ENCODE results near the gene TMEM37.

The TMEM37 gene

GRCh38 chr2:119436993-119437772, 5.5 kb downstream of the TMEM37 start:
- no peak for TF ChIP-seq CTCF (conservative IDR thresholded peaks at IDR 0.05; ENCODE audit: control insufficient read depth, insufficient read depth, low read depth, low read length)
- DNase-seq (ENCODE audit: low read depth), result no peak
- H3K4me3 ChIP-seq (ENCODE audit: control insufficient read depth, low read depth, low read length), result no peak overlapping the region

- no peak overlapping the region for H3K4me3 ChIP-seq (ENCODE audit: control insufficient read depth, low read depth, low read length)
- no peak for TF ChIP-seq CTCF (conservative IDR thresholded peaks at IDR 0.05; ENCODE audit: control insufficient read depth, insufficient read depth, low read depth, low read length)
Measured at GRCh38 chr2:119438128-119438656, 6.5 kb downstream of the TMEM37 start.

GRCh38 chr2:119438726-119439284, 7.2 kb downstream of the TMEM37 start:
- no peak overlapping the region for H3K4me3 ChIP-seq (ENCODE audit: control insufficient read depth, low read depth, low read length)
- no peak for DNase-seq (ENCODE audit: low read depth)
- no peak for TF ChIP-seq CTCF (conservative IDR thresholded peaks at IDR 0.05; ENCODE audit: control insufficient read depth, insufficient read depth, low read depth, low read length)

More at GRCh38 chr2:119438128-119438656, 6.5 kb downstream of the TMEM37 start:
- DNase-seq (ENCODE audit: low read depth), result no peak

GRCh38 chr2:119439574-119440500, 8.2 kb downstream of the TMEM37 start:
- H3K4me3 ChIP-seq (ENCODE audit: control insufficient read depth, low read depth, low read length), result no peak overlapping the region
- DNase-seq (ENCODE audit: low read depth), result no peak
- TF ChIP-seq CTCF (conservative IDR thresholded peaks at IDR 0.05; ENCODE audit: control insufficient read depth, insufficient read depth, low read depth, low read length), result no peak

- no peak overlapping the region for H3K4me3 ChIP-seq (ENCODE audit: control insufficient read depth, low read depth, low read length)
- TF ChIP-seq CTCF (conservative IDR thresholded peaks at IDR 0.05; ENCODE audit: control insufficient read depth, insufficient read depth, low read depth, low read length), result no peak
- no peak for DNase-seq (ENCODE audit: low read depth)
Measured at GRCh38 chr2:119440501-119440870, 8.8 kb downstream of the TMEM37 start.

GRCh38 chr2:119440873-119441272, 9.2 kb downstream of the TMEM37 start:
- no peak overlapping the region for H3K4me3 ChIP-seq (ENCODE audit: control insufficient read depth, low read depth, low read length)
- DNase-seq (ENCODE audit: low read depth), result no peak
- TF ChIP-seq CTCF (conservative IDR thresholded peaks at IDR 0.05; ENCODE audit: control insufficient read depth, insufficient read depth, low read depth, low read length), result no peak

Measured in fibroblast of mammary gland (primary cell).